CD4-positive, alpha-beta T cell treated with Interleukin-21 for 1 hour (primary cell): ENCODE results near the gene KLRC2.
"Not testable (repeated sequence)": the region's sequence is repeated elsewhere in the genome, so short reads cannot be mapped to it uniquely, and the experiment has no call there.

Source experiments
- DNase-seq: peaks from one replicate; pipeline ENCODE4 v3.0.0-alpha.2; 2020

The KLRC2 gene

GRCh38 chr12:10435816-10436215 lies at the start of gene KLRC2:
KLRC2 (minus strand) TSS chr12:10436010; CDS start chr12:10435986, 24 bp downstream.
- not testable (repeated sequence) for DNase-seq

- DNase-seq: peak; percentile 52
Observed at GRCh38 chr12:10481901-10482300, 46.1 kb upstream of the KLRC2 start.

- DNase-seq: not testable (repeated sequence)
Observed at GRCh38 chr12:10472808-10473207, 37.0 kb upstream of the KLRC2 start.

GRCh38 chr12:10469701-10470100 lies 33.9 kb upstream of the KLRC2 start:
- no peak for DNase-seq

- no peak for DNase-seq
Observed at GRCh38 chr12:10466311-10466710, 30.5 kb upstream of the KLRC2 start.

GRCh38 chr12:10457760-10458159 lies 21.9 kb upstream of the KLRC2 start:
- no peak for DNase-seq

GRCh38 chr12:10456856-10457255 lies 21.0 kb upstream of the KLRC2 start:
- DNase-seq: no peak

GRCh38 chr12:10455766-10456165 lies 20.0 kb upstream of the KLRC2 start:
- DNase-seq: no peak

- no peak for DNase-seq
Observed at GRCh38 chr12:10454531-10454930, 18.7 kb upstream of the KLRC2 start.

GRCh38 chr12:10453156-10453555 lies 17.3 kb upstream of the KLRC2 start, which contains the start of gene KLRC1:
KLRC1 (minus strand) TSS chr12:10453377; CDS start chr12:10451156, 2,221 bp downstream.
- no peak for DNase-seq

GRCh38 chr12:10448236-10448635 lies 12.4 kb upstream of the KLRC2 start:
- DNase-seq: no peak

GRCh38 chr12:10446052-10446451 lies 10.2 kb upstream of the KLRC2 start:
- DNase-seq: not testable (repeated sequence)

- not testable (repeated sequence) for DNase-seq
Observed at GRCh38 chr12:10441144-10441543, 5.3 kb upstream of the KLRC2 start.

GRCh38 chr12:10439608-10440274 lies 3.9 kb upstream of the KLRC2 start:
- not testable (repeated sequence) for DNase-seq

- not testable (repeated sequence) for DNase-seq
Observed at GRCh38 chr12:10437601-10438000, 1.8 kb upstream of the KLRC2 start.

- DNase-seq: not testable (repeated sequence)
Observed at GRCh38 chr12:10430623-10431022, 5.2 kb downstream of the KLRC2 start.

- DNase-seq: not testable (repeated sequence)
Observed at GRCh38 chr12:10425938-10426337, 9.9 kb downstream of the KLRC2 start.

GRCh38 chr12:10424260-10424899 lies 11.4 kb downstream of the KLRC2 start:
- not testable (repeated sequence) for DNase-seq

- not testable (repeated sequence) for DNase-seq
Observed at GRCh38 chr12:10422159-10422558, 13.7 kb downstream of the KLRC2 start.

GRCh38 chr12:10420334-10420733 lies 15.5 kb downstream of the KLRC2 start, which contains the start of gene KLRC3:
KLRC3 (minus strand) TSS chr12:10420595; CDS start chr12:10420550, 45 bp downstream.
- DNase-seq: not testable (repeated sequence)

GRCh38 chr12:10409392-10409791 lies 26.4 kb downstream of the KLRC2 start, which contains the start of gene KLRC4:
KLRC4 (minus strand) TSS chr12:10409757; CDS start chr12:10409575, 182 bp downstream.
- peak; percentile 49 for DNase-seq

GRCh38 chr12:10408842-10409241 lies 27.0 kb downstream of the KLRC2 start:
- no peak for DNase-seq

GRCh38 chr12:10406725-10407124 lies 29.1 kb downstream of the KLRC2 start:
- DNase-seq: no peak

GRCh38 chr12:10405294-10405693 lies 30.5 kb downstream of the KLRC2 start:
- DNase-seq: no peak
